Central memory CD4-positive, alpha-beta T cell (primary cell): Measurements from ENCODE around the gene HERC3.

Source experiments
- DNase-seq: peaks from one replicate; pipeline ENCODE4 v3.0.0; 2022

Gene HERC3

DNA sequence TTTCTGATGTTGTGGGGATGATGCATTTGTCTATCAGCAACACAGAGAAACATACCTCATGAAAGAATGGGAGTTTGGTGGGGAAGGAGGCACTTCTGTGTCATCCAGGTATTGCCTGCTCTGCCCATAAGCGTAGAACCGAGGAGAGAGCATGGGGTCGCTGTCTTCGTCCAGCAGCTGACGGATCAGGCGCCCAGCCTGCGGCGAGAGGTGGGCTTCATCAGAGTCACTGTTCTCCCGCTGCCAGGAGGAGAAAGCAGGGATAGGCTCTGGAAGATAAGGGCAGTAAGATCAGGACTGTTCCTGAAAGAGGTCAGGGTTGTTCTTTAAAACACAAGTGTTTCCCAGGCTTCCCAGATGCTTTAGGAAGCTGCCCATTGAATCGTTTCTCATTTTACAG, 158.1 kb downstream of the HERC3 start:
- no peak for DNase-seq

DNA sequence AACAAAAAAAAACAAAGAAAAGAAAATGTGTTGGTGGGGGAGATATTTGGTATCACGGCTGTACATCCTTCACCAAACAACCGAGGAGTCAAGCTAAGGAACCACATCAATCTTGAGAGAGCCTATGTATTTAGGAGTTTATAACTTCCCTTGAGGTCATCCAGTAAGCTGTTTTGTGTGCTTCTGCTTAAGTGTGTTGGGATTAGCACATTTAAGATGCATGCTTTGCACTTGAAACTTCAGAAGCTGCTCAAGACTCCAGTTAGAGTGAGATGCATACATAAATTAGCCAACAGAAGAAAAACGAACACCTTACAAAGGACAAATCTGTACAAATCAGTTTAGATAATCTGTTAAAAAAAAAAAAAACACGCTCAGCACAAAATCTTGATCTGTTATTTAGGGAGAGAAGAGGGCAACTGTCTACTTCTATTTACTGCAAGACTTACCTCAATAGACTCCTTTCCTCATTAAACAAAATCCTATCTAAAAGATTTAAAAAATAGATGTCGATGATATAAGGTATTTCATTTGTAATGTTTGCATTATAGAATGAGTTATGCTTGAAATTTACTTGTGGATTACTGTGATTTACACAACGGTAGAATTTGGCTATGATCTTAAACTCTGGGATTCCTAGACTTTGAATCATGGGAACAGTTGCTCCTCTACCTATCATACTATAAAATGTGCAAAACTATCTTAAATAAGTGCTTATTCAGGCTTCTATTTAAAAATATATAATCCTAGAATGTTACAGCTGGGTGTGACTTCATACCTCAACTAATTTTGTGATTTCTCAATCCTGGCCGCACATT, 159.2 kb downstream of the HERC3 start:
- DNase-seq = no peak

DNA sequence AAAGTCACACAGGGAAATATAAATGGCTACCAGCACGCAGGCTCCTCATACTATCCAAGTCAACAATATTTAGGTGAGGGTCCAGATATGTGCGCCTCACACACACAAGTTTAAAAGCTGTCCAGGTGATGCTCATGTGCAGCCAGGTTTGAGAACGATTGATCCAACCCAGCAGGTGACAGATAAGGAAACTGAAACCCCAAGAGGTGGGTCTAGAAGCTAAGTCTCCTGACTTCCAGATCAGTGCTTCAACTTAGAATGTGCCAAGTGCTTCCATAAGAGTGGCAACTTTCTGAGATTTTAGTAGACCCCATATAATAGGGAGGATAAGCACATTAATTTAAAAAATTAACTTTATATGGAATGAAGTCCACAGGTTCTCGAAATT, 159.8 kb downstream of the HERC3 start:
- DNase-seq = no peak

DNA sequence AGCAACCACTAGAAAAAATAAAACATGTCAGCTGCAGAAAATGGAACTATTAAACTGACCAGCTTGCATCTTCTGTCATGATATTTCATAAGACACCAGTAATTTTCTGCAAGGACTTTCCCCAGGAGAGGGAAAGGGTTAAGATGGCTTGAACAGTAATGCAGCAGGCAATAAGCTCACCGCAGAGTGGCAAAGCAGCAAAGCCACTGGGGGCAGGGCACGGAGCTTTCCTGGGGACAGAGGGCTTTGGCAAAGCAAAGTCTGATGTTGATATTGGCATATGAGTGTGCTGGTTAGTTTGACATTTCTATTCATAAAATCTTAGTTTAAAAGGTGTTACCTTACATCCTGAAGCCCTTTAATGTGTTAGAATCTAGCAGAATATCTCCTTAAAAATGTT, 160.5 kb downstream of the HERC3 start:
- no peak for DNase-seq

DNA sequence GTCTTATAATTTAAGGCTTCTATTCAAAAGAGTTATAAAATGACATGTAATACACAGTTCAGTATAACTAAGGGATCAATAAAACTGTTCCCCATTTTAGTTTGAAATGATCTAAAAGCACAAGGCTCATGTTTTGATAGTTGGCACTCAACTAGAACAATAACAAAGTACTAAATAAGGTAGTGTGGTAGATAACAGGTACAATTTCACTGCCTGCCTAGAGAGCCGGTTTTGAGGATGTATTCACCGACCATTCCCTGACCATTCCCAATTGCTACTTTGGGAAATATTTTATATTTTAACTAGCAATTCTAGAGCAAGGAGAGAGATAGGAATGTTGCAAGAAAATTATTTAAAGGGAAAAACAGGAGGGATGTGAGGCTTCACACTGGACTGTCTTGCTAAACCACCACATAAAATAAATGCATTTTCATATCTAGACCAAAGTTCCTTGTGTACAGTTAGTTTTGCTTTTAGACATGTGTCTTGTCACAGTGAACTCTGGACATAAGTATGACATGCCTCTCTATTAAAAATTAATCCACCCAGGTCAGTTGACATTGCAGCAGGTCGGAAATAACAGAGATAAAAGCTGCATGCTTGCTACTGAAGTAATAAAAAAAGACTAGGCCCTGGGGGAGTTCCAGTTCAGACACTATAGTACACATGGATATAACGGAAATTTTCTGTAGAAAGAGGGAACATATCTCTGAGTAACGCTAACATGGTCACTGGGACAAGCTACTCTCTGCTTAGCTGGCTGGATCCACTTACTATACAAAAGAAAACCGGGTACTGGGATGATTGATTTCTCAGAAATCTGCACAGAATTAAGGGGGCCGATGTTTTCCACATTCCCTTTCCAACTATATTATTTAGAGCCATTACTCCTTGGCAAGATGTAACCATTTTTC, 161.6 kb downstream of the HERC3 start:
- DNase-seq = no peak

DNA sequence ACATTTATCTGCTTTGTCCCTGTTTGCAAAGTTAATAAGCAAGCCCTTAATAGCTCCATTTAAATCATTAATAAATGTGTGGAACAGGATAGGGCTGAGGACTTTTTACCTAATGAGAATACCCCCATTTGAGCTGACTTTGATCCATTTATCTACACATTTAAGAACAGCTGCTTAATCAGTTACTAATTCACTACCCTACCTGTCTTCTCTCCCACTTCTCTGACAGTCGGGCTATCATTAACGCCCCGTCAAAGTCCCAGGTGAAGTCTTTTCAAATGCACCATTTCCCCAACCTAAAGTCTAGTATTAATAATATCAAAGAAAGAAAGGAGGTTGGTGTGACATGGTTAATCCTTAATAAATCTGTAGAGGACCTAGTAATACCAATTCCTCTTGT, 162.5 kb downstream of the HERC3 start:
- DNase-seq = no peak

DNA sequence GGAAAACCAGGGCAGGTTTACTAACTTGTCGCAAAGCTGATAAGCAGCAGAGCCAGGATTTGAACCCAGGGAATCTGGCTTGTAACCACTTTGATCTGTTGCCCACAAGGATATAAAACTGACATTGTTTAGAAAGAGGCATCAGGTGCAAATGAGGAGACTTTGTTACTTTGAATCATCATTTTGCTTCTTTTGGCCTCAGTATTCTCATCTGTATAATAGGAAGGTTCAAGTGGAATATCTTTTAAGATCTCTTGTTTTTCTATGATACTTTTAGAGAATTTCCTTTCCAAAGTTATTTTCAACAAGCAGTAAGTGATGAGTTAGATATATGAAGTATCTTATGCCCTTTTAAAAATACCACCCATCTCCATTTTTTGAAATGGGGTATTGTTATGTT, 163.2 kb downstream of the HERC3 start:
- no peak for DNase-seq

DNA sequence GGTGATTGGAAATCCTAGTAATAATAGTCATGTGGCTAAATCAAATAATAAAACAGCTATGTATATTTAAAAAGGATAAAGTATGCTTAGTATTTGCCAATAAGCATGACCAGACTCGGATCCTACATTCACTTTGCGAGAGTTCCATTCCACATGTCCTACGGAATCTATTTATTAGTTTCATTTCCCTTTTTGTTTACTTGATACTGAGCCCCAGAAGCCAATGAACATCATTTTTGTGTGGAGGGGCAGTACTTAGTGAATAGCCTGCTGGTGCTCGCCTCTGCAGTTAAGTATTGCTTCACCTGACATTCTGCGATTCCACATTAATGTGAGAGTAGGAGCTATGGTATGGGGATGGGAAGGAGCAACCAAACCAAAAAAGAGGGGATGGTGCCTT, 163.9 kb downstream of the HERC3 start:
- DNase-seq = no peak

DNA sequence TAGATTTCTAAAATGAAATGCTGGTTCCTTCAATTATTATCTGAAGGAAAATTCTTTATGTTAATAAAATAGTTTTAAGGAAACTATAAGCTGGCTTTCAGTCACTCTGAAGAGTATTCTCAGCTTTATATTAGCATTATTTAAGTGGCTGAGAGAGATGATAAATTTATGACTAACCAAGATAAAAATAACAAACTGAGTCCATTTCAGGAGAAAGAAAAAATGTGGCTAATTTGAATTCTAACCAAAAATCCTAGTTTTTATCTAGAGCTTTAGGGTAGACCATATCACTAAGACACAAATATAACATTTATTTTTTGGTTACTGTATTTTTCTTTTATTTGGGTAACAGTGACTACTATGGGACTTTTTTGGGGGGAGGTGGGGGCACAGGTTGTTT, 164.8 kb downstream of the HERC3 start:
- no peak for DNase-seq

DNA sequence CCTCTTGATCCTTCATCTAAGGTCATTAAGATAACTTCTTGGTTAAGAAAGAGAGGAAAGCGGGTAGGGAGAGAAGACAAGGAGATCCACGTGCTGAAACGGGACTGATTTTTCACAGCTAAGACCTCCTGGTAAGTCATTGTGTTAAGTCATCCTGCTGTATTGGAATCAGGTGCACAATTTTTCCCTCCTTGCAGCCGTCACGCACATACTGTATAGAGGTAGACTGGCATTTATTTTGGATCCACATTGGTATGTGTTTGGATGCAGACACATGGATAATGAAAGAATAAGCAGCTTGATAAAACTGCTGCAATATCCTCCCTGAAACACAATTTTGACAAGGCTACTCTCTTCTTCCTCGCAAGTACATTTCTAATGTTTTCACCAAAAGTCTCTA, 165.5 kb downstream of the HERC3 start:
- no peak for DNase-seq
